H1 (cell line): ENCODE data around the gene DDX5. TPM values are rescaled to one million over a fixed set of nuclear protein-coding genes. Genes with fewer than 3 reads are reported as not detected.

Experiments used
- SAP30 ChIP-seq: fragments of 300-600 bp; sonication (generic); IDR thresholded peaks from 2 replicates; pipeline ENCODE4 v1.7.1; 2012; ENCODE audit warnings: low read length, moderate library complexity, mild to moderate bottlenecking, inconsistent platforms; ENCODE audit not compliant: insufficient read depth, insufficient replicate concordance
- ZNF274 ChIP-seq: IDR thresholded peaks from 2 replicates; pipeline ENCODE4 v1.7.0; 2012; ENCODE audit warnings: low read length, borderline replicate concordance; ENCODE audit errors: extremely low read depth
- polyA plus RNA-seq, 7 experiments: library from polyadenylated mRNA; depleted of rRNA in 3 of 7; stranded (reverse) in 5 of 7; unstranded in 2 of 7; fragments of >200 nt in 5 of 7; fragments of 200-250 nt in 2 of 7; gene quantifications; 1 replicate in 5 of 7; 2 replicates in 1 of 7; 4 replicates in 1 of 7; pipeline versions ENCODE4 v1.2.1 to v1.2.3, GENCODE V29; 2011 to 2013; ENCODE audit warnings: missing spikeins in 2 of 7, mixed read lengths in 2 of 7
- total RNA-seq: library from RNA; stranded (reverse); fragmentation: NEBNext Ultra II Directional; extraction: Animal tissue kit (Norgen Biotek cat#: 25700); gene quantifications from 2 replicates; pipeline ENCODE4 v1.2.1, GENCODE V29; 2021

The DDX5 gene
- total and polyA plus RNA-seq, 2 of the 8 experiments (the other 6 are each of a cell fraction or from before 2014, with no cell fraction given), result 572 to 591 TPM

- TF ChIP-seq ZNF274, result no peak
- no peak for TF ChIP-seq SAP30
- TF ChIP-seq, all 59 proteins: peak for 0
Measured at GRCh38 chr17:64457156-64457555, 48.9 kb downstream of the DDX5 start (continued).
